ENCODE data around the gene MLLT3. TPM values are rescaled to one million over a fixed set of nuclear protein-coding genes. Genes with fewer than 3 reads are reported as not detected.

MLLT3 gene
- total RNA-seq, 2 donors from 2014 or later: 8.1 to 9.6 TPM

- H3K27me3 ChIP-seq (replicated peaks; ENCODE audit: insufficient read depth): no peaks in the 10 kb centered on the region
- H3K4me1 ChIP-seq (ENCODE audit: control insufficient read depth in 1 of 2, low read depth in 2 of 2): no peaks in the 10 kb centered on the region
- ATAC-seq (ENCODE audit: insufficient number of reproducible peaks, low FRiP score, low read depth) (no peak), DNase-seq (ENCODE audit: low spot score) (no peak)
- H3K36me3 ChIP-seq: no peaks in the 10 kb centered on the region
- H3K9me3 ChIP-seq: no peaks in the 10 kb centered on the region
- no peak overlapping the region for H3K27ac ChIP-seq
- no peak for TF ChIP-seq CTCF (IDR thresholded peaks at IDR 0.05)
- H3K4me3 ChIP-seq: no peak overlapping the region
These were observed 301.4 kb downstream of the MLLT3 start for GRCh38 chr9:20320921-20321320.

- Histone ChIP-seq H3K4me1 (ENCODE audit: control insufficient read depth in 1 of 2, low read depth in 2 of 2) (peaks cover 0 to 6% of the 10 kb centered on the region in 2 donors), H3K9me3 (no peaks in the 10 kb centered on the region), H3K36me3 (no peaks in the 10 kb centered on the region), H3K27me3 (replicated peaks; ENCODE audit: insufficient read depth) (no peaks in the 10 kb centered on the region), H3K27ac (no peak overlapping the region), H3K4me3 (no peak overlapping the region)
- TF ChIP-seq CTCF (IDR thresholded peaks at IDR 0.05): no peak
- DNase-seq (ENCODE audit: low spot score): no peak
- ATAC-seq (ENCODE audit: insufficient number of reproducible peaks, low FRiP score, low read depth): no peak
These were observed 302.5 kb downstream of the MLLT3 start for GRCh38 chr9:20319641-20320337.

- Histone ChIP-seq H3K27ac (no peak overlapping the region), H3K4me3 (no peak overlapping the region), H3K4me1 (ENCODE audit: control insufficient read depth in 1 of 2, low read depth in 2 of 2) (peaks cover 0 to 6% of the 10 kb centered on the region in 2 donors), H3K36me3 (no peaks in the 10 kb centered on the region), H3K27me3 (replicated peaks; ENCODE audit: insufficient read depth) (no peaks in the 10 kb centered on the region), H3K9me3 (no peaks in the 10 kb centered on the region)
- ATAC-seq (ENCODE audit: insufficient number of reproducible peaks, low FRiP score, low read depth) (no peak), DNase-seq (ENCODE audit: low spot score) (no peak)
- TF ChIP-seq CTCF (IDR thresholded peaks at IDR 0.05): no peak
These were observed 303.1 kb downstream of the MLLT3 start for GRCh38 chr9:20319241-20319640.

GRCh38 chr9:20317701-20318100 lies 304.6 kb downstream of the MLLT3 start:
- H3K4me1 ChIP-seq (ENCODE audit: control insufficient read depth in 1 of 2, low read depth in 2 of 2): peaks cover 0 to 6% of the 10 kb centered on the region in 2 donors
- no peak for TF ChIP-seq CTCF (IDR thresholded peaks at IDR 0.05)
- H3K36me3 ChIP-seq: no peaks in the 10 kb centered on the region
- no peaks in the 10 kb centered on the region for H3K27me3 ChIP-seq (replicated peaks; ENCODE audit: insufficient read depth)
- DNase-seq (ENCODE audit: low spot score) (no peak), ATAC-seq (ENCODE audit: insufficient number of reproducible peaks, low FRiP score, low read depth) (no peak)
- H3K27ac ChIP-seq: no peak overlapping the region
- no peak overlapping the region for H3K4me3 ChIP-seq
- no peaks in the 10 kb centered on the region for H3K9me3 ChIP-seq

- ATAC-seq (ENCODE audit: insufficient number of reproducible peaks, low FRiP score, low read depth) (no peak), DNase-seq (ENCODE audit: low spot score) (no peak)
- Histone ChIP-seq H3K4me1 (ENCODE audit: control insufficient read depth in 1 of 2, low read depth in 2 of 2) (peaks cover 0 to 6% of the 10 kb centered on the region in 2 donors), H3K27ac (no peak overlapping the region), H3K4me3 (no peak overlapping the region), H3K36me3 (no peaks in the 10 kb centered on the region), H3K9me3 (no peaks in the 10 kb centered on the region), H3K27me3 (replicated peaks; ENCODE audit: insufficient read depth) (no peaks in the 10 kb centered on the region)
- no peak for TF ChIP-seq CTCF (IDR thresholded peaks at IDR 0.05)
These were observed 305.9 kb downstream of the MLLT3 start for GRCh38 chr9:20316372-20316771.
